H1 (cell line): ENCODE results near the gene KCNJ18. TPM values are rescaled to one million over a fixed set of nuclear protein-coding genes. Genes with fewer than 3 reads are reported as not detected.
"Not testable (repeated sequence)": the region's sequence is repeated elsewhere in the genome, so short reads cannot be mapped to it uniquely, and the experiment has no call there.

Experiments
- CTCF ChIA-PET: fragments of 300-600 bp; sonication (Branson Sonifier 250); formaldehyde crosslinking; loops from one replicate; lab custom pipeline; 2021; ENCODE audit not compliant: partially characterized antibody; lab: Charles Lee
- POLR2A ChIA-PET: fragments of 300-600 bp; sonication (Branson Sonifier 250); formaldehyde crosslinking; loops from one replicate; lab custom pipeline; 2021; ENCODE audit warnings: inconsistent platforms; ENCODE audit not compliant: partially characterized antibody; lab: Charles Lee
- DNase-seq, 2 experiments: peaks; one replicate each; pipeline versions ENCODE4 v3.0.0 to v3.0.0-alpha.2; 2010 to 2022; ENCODE audit warnings: low spot score in 2 of 2, low read depth in 1 of 2, mixed read lengths in 1 of 2
- FAIRE-seq: peaks from 2 replicates; lab custom pipeline; 2011; peaks lifted over from hg19 to GRCh38; lab: Jason Lieb, UNC
- H2AFZ ChIP-seq: 2 replicates; pipeline ENCODE4 v1.8.1; 2012; ENCODE audit warnings: low read length, inconsistent platforms
- H2AK5ac ChIP-seq: 2 replicates; pipeline ENCODE4 v1.6.1; 2013; ENCODE audit warnings: low read depth, low read length
- H2BK120ac ChIP-seq: replicated peaks from 2 replicates; pipeline ENCODE3; 2013; ENCODE audit warnings: low read depth, low read length, inconsistent platforms
- H2BK12ac ChIP-seq: 2 replicates; pipeline ENCODE4 v1.6.1; 2013; ENCODE audit warnings: low read depth, low read length
- H2BK15ac ChIP-seq: 2 replicates; pipeline ENCODE4 v1.6.1; 2013; ENCODE audit warnings: low read length
- H2BK20ac ChIP-seq: 2 replicates; pipeline ENCODE4 v1.6.1; 2013; ENCODE audit warnings: low read length
- H2BK5ac ChIP-seq: 2 replicates; pipeline ENCODE4 v1.6.1; 2013; ENCODE audit warnings: low read depth, low read length
- H3K14ac ChIP-seq: 2 replicates; pipeline ENCODE4 v1.6.1; 2013; ENCODE audit warnings: inconsistent platforms; ENCODE audit not compliant: insufficient read length
- H3K18ac ChIP-seq: 2 replicates; pipeline ENCODE4 v1.6.1; 2013; ENCODE audit warnings: low read length; ENCODE audit errors: extremely low read depth
- H3K23ac ChIP-seq: 2 replicates; pipeline ENCODE4 v1.6.1; 2013; ENCODE audit warnings: inconsistent platforms; ENCODE audit not compliant: insufficient read length
- H3K23me2 ChIP-seq: 2 replicates; pipeline ENCODE4 v1.6.1; 2013; ENCODE audit warnings: low read depth, low read length
- H3K27ac ChIP-seq: 2 replicates; pipeline ENCODE4 v1.6.1; 2011; ENCODE audit warnings: low read depth, low read length, inconsistent platforms
- H3K27me3 ChIP-seq, 4 experiments: replicated peaks in 1 of 4; 1 replicate in 1 of 4; 2 replicates in 3 of 4; pipeline versions ENCODE4 v1.6.1 to v1.8.1; 2011 to 2013; ENCODE audit warnings: low read length in 3 of 4, mild to moderate bottlenecking in 3 of 4, inconsistent platforms in 2 of 4, mixed read lengths in 2 of 4, moderate library complexity in 1 of 4; ENCODE audit not compliant: control insufficient read depth in 3 of 4, insufficient read depth in 3 of 4; ENCODE audit errors: extremely low read depth in 1 of 4
- H3K36me3 ChIP-seq, 4 experiments: 2 replicates each; pipeline versions ENCODE4 v1.6.1 to v1.8.1; 2011 to 2013; ENCODE audit warnings: mild to moderate bottlenecking in 4 of 4, low read length in 3 of 4, moderate library complexity in 2 of 4, control low read depth in 1 of 4, inconsistent platforms in 1 of 4; ENCODE audit not compliant: insufficient read depth in 4 of 4, control insufficient read depth in 2 of 4
- H3K4ac ChIP-seq: replicated peaks from 2 replicates; pipeline ENCODE3; 2013; ENCODE audit warnings: low read length, low read depth, mixed read lengths, inconsistent platforms; ENCODE audit not compliant: insufficient read length
- H3K4me1 ChIP-seq, 4 experiments: replicated peaks in 1 of 4; 1 replicate in 1 of 4; 2 replicates in 3 of 4; pipeline versions ENCODE4 v1.6.1 to v1.8.1; 2011 to 2013; ENCODE audit warnings: low read length in 3 of 4, inconsistent platforms in 2 of 4, mixed read lengths in 1 of 4; ENCODE audit not compliant: insufficient read depth in 4 of 4, control insufficient read depth in 3 of 4
- H3K4me2 ChIP-seq, 2 experiments: 2 replicates each; pipeline versions ENCODE4 v1.6.1 to v1.8.1; 2011 to 2013; ENCODE audit warnings: low read depth in 2 of 2, low read length in 2 of 2, control low read depth in 1 of 2, inconsistent platforms in 1 of 2, mild to moderate bottlenecking in 1 of 2; ENCODE audit not compliant: insufficient read depth in 1 of 2
- H3K4me3 ChIP-seq, 4 experiments: fragments of 200-600, 300-600 bp in 1 of 4; sonication (generic), shearing (Covaris generic), sonication (Bioruptor Twin) in 1 of 4; 2 replicates each; pipeline versions ENCODE4 v1.5.1 to v1.8.1; 2011 to 2016; ENCODE audit warnings: low read length in 4 of 4, low read depth in 3 of 4, control low read depth in 2 of 4, inconsistent platforms in 2 of 4, mild to moderate bottlenecking in 2 of 4, mixed read lengths in 1 of 4, moderate library complexity in 1 of 4; ENCODE audit not compliant: insufficient read depth in 2 of 4; ENCODE audit errors: extremely low read depth in 1 of 4
- H3K56ac ChIP-seq: replicated peaks from 2 replicates; pipeline ENCODE3; 2013; ENCODE audit warnings: low read depth, mild to moderate bottlenecking, mixed read lengths, low read length, inconsistent platforms; ENCODE audit not compliant: insufficient read length
- H3K79me1 ChIP-seq: 2 replicates; pipeline ENCODE4 v1.6.1; 2013; ENCODE audit warnings: low read depth, low read length, control low read depth
- H3K79me2 ChIP-seq, 2 experiments: 2 replicates each; pipeline versions ENCODE4 v1.6.1 to v1.8.1; 2012 to 2013; ENCODE audit warnings: low read length in 2 of 2, mild to moderate bottlenecking in 2 of 2, inconsistent platforms in 1 of 2; ENCODE audit not compliant: insufficient read depth in 2 of 2, control insufficient read depth in 1 of 2
- H3K9ac ChIP-seq, 4 experiments: replicated peaks in 1 of 4; 1 replicate in 1 of 4; 2 replicates in 3 of 4; pipeline versions ENCODE4 v1.6.1 to v1.8.1; 2011 to 2013; ENCODE audit warnings: low read depth in 3 of 4, low read length in 3 of 4, control low read depth in 2 of 4, mild to moderate bottlenecking in 2 of 4, moderate library complexity in 2 of 4, inconsistent platforms in 1 of 4; ENCODE audit errors: extremely low read depth in 1 of 4
- H3K9me3 ChIP-seq, 2 experiments: 2 replicates each; pipeline versions ENCODE4 v1.6.1 to v1.8.1; 2012 to 2013; ENCODE audit warnings: mild to moderate bottlenecking in 2 of 2, moderate library complexity in 2 of 2, control low read depth in 1 of 2, inconsistent platforms in 1 of 2, low read depth in 1 of 2, low read length in 1 of 2, mixed read lengths in 1 of 2; ENCODE audit not compliant: insufficient read depth in 2 of 2
- H4K20me1 ChIP-seq, 2 experiments: replicated peaks in 1 of 2; 2 replicates each; pipeline versions ENCODE3 to v1.8.1; 2011 to 2013; ENCODE audit warnings: inconsistent platforms in 2 of 2, low read length in 2 of 2, mild to moderate bottlenecking in 1 of 2; ENCODE audit not compliant: insufficient read depth in 2 of 2, control insufficient read depth in 1 of 2
- H4K5ac ChIP-seq: 2 replicates; pipeline ENCODE4 v1.6.1; 2013; ENCODE audit warnings: low read length, low read depth, mixed read lengths, inconsistent platforms; ENCODE audit not compliant: insufficient read length
- H4K8ac ChIP-seq: 2 replicates; pipeline ENCODE4 v1.8.0; 2013; ENCODE audit warnings: mild to moderate bottlenecking, moderate library complexity, low read length, inconsistent platforms; ENCODE audit not compliant: insufficient read depth; ENCODE audit errors: extremely low read depth
- H4K91ac ChIP-seq: replicated peaks from 2 replicates; pipeline ENCODE3; 2013; ENCODE audit warnings: low read length, mixed read lengths, inconsistent platforms; ENCODE audit not compliant: insufficient read length
- WGBS, 2 experiments: shearing (Covaris generic) in 1 of 2; methylation state at CpG; one replicate each; pipeline versions ENCODE4 v1.1.6 to v1.1.7; 2013 to 2015; ENCODE audit warnings: low lambda C conversion rate in 2 of 2, mixed read lengths in 2 of 2, inconsistent platforms in 1 of 2, low coverage in 1 of 2, missing lambda C conversion rate in 1 of 2; ENCODE audit not compliant: insufficient replicate concordance in 2 of 2, insufficient coverage in 1 of 2, insufficient read length in 1 of 2; ENCODE audit errors: extremely low coverage in 1 of 2, missing lambda C conversion rate in 1 of 2; 5-methylcytosine and 5-hydroxymethylcytosine counted together
- polyA plus RNA-seq, 7 experiments: library from polyadenylated mRNA; depleted of rRNA in 3 of 7; stranded (reverse) in 5 of 7; unstranded in 2 of 7; fragments of >200 nt in 5 of 7; fragments of 200-250 nt in 2 of 7; gene quantifications; 1 replicate in 5 of 7; 2 replicates in 1 of 7; 4 replicates in 1 of 7; pipeline versions ENCODE4 v1.2.1 to v1.2.3, GENCODE V29; 2011 to 2013; ENCODE audit warnings: missing spikeins in 2 of 7, mixed read lengths in 2 of 7
- total RNA-seq: library from RNA; stranded (reverse); fragmentation: NEBNext Ultra II Directional; extraction: Animal tissue kit (Norgen Biotek cat#: 25700); gene quantifications from 2 replicates; pipeline ENCODE4 v1.2.1, GENCODE V29; 2021

KCNJ18 gene
- total and polyA plus RNA-seq, 2 of the 8 experiments (the other 6 are each of a cell fraction or from before 2014, with no cell fraction given) = not detected

GRCh38 chr17:21669616-21670360 lies 22.5 kb upstream of the KCNJ18 start:
- H3K23ac ChIP-seq, H3K9ac ChIP-seq, H2BK15ac ChIP-seq, H2AFZ ChIP-seq, H3K4me3 ChIP-seq, H3K23me2 ChIP-seq, H3K79me1 ChIP-seq, H2AK5ac ChIP-seq, CTCF ChIA-PET, H3K27me3 ChIP-seq, H2BK12ac ChIP-seq, H3K27ac ChIP-seq, H4K8ac ChIP-seq, FAIRE-seq, H3K18ac ChIP-seq, H3K36me3 ChIP-seq, POLR2A ChIA-PET, H2BK120ac ChIP-seq, H3K56ac ChIP-seq, H3K79me2 ChIP-seq, H2BK5ac ChIP-seq, H2BK20ac ChIP-seq, H4K20me1 ChIP-seq, DNase-seq, H3K4ac ChIP-seq, H3K4me1 ChIP-seq, H4K91ac ChIP-seq, H4K5ac ChIP-seq, H3K4me2 ChIP-seq, H3K14ac ChIP-seq: not testable (repeated sequence)
- H3K9me3 ChIP-seq = peaks cover 35 to 88% of the 10 kb centered on the region in 2 experiments
- WGBS, 2 experiments = 79% methylated on average over 10 of the region's 10 CpGs; no CpG with 5 or more reads in 1 of the 2 experiments
